SK-N-MC (cell line): ENCODE results near the gene CLCNKA.

Source experiments
- DNase-seq: peaks from one replicate; pipeline ENCODE4 v3.0.0-alpha.2; 2011; ENCODE audit warnings: low read depth, low spot score
- H3K27ac ChIP-seq: fragments of 200-600 bp; sonication (generic); 2 replicates; pipeline ENCODE4 v1.5.1; 2016; ENCODE audit warnings: mixed run types
- H3K36me3 ChIP-seq: fragments of 200-600 bp; sonication (generic); 2 replicates; pipeline ENCODE4 v1.6.1; 2017; ENCODE audit warnings: antibody characterized with exemption, low read length, mixed read lengths; ENCODE audit not compliant: insufficient read depth
- H3K4me3 ChIP-seq: fragments of 200-600 bp; sonication (generic); 2 replicates; pipeline ENCODE4 v1.5.1; 2016
- H3K9ac ChIP-seq: fragments of 200-600 bp; sonication (generic); 2 replicates; pipeline ENCODE4 v1.8.0; 2017; ENCODE audit warnings: mixed run types, mixed read lengths; ENCODE audit not compliant: insufficient read length
- H3K9me3 ChIP-seq: fragments of 200-600 bp; sonication (generic); 2 replicates; pipeline ENCODE4 v1.6.1; 2017; ENCODE audit warnings: low read depth, mild to moderate bottlenecking, antibody characterized with exemption, low read length, moderate library complexity, mixed read lengths
- EZH2 ChIP-seq: fragments of 200-600 bp; sonication (generic); IDR thresholded peaks from one replicate; pipeline ENCODE4 v1.6.1; 2017; ENCODE audit warnings: antibody characterized with exemption
- FOXP2 ChIP-seq: optimal IDR thresholded peaks from 2 replicates; pipeline ENCODE3; 2011; ENCODE audit warnings: mild to moderate bottlenecking, moderate library complexity; ENCODE audit not compliant: insufficient read depth; ENCODE audit errors: extremely low read length, control extremely low read depth
- POLR2AphosphoS5 ChIP-seq: IDR thresholded peaks from 2 replicates; pipeline ENCODE4 v1.6.1; 2012; ENCODE audit warnings: mild to moderate bottlenecking, low read depth, low read length, borderline replicate concordance

The CLCNKA gene

DNA sequence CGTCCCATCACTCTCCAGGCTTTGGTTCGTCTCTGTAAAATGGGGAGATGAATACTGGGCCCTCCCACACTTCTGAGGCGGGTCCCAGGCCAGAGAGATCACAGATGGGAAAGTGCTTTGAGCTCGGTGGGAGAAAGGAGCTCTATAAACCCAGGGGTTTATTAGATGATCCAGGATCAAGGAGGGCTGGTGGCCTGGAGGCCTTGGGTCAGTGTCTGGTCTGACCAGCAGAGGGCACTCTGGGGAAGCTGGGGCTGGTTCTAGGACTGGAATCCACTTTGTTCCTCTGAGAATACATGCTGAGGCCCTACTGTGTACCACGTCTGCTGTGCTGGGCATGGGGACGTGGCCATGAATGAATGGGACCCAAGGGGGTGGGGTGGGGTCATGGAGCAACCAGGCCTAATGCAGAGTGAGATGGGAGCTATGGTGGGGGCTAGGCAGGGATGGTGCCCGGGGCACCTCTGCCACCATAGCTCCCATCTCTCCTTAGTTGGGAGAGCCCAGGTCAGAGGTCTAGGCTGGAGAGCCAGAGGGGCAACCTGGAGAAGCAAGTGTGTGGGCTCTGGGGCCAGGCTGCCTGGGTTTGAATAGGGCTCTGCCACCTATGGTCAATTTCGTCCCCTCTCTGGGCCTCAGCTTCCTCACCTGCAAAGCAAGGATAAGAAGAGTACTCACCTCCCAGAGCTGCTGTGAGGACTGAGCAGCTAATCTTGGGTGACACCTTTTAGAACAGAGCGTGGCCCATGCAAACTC lies 60.6 kb downstream of the CLCNKA start:
- Histone ChIP-seq H3K4me3 (no peak overlapping the region), H3K9ac (no peak overlapping the region), H3K36me3 (no peaks in the 10 kb centered on the region), H3K9me3 (no peaks in the 10 kb centered on the region), H3K27ac (no peak overlapping the region)
- DNase-seq = no peak
- no peak for TF ChIP-seq EZH2
- TF ChIP-seq POLR2AphosphoS5 = no peak
- no peak for TF ChIP-seq FOXP2

DNA sequence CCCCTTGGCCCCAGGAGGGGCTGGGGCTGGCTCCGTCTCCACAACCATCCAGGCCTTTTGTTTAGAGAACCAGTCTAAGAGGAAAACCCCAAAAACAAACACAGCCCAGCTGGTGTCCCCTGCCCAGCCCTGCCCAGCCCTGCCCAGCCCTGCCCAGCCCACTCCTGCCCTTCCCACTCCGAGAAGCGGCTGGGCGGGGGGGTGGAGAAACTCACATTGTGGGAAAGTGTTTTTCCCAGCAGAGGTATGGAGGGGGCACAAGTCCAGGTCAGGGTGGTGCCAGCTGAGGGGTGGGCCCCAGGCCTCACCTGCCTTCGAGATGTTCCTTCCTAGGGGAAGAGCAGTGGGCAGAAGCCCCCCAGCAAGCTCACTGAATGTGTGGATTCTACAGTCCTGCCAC lies 61.6 kb downstream of the CLCNKA start:
- TF ChIP-seq FOXP2 (no peak), POLR2AphosphoS5 (no peak), EZH2 (no peak)
- no peak overlapping the region for H3K9ac ChIP-seq
- no peak overlapping the region for H3K27ac ChIP-seq
- H3K36me3 ChIP-seq = no peaks in the 10 kb centered on the region
- H3K9me3 ChIP-seq = no peaks in the 10 kb centered on the region
- DNase-seq = no peak
- H3K4me3 ChIP-seq = no peak overlapping the region
